Suprapubic skin (tissue), 4 donors: ENCODE data around the gene CABP1. TPM values are rescaled to one million over a fixed set of nuclear protein-coding genes. Genes with fewer than 3 reads are reported as not detected.

ENCODE experiments used
- DNase-seq, 2 donors: peaks; one replicate each; pipeline ENCODE4 v3.0.0-alpha.2; 2019; ENCODE audit warnings: low spot score in 2 of 2
- H3K27ac ChIP-seq: fragments of 200-600 bp; sonication (generic); one replicate; pipeline ENCODE4 v1.5.1; 2019
- H3K27me3 ChIP-seq: fragments of 200-600 bp; sonication (generic); one replicate; pipeline ENCODE4 v1.5.1; 2019
- H3K36me3 ChIP-seq: fragments of 200-600 bp; sonication (generic); one replicate; pipeline ENCODE4 v1.5.1; 2019
- H3K4me1 ChIP-seq: fragments of 200-600 bp; sonication (generic); one replicate; pipeline ENCODE4 v1.5.1; 2019
- H3K4me3 ChIP-seq: fragments of 200-600 bp; sonication (generic); one replicate; pipeline ENCODE4 v1.5.1; 2019; ENCODE audit warnings: mild to moderate bottlenecking
- H3K9me3 ChIP-seq: fragments of 200-600 bp; sonication (generic); one replicate; pipeline ENCODE4 v1.5.1; 2019
- EP300 ChIP-seq: sonication (generic); formaldehyde crosslinking; IDR thresholded peaks from one replicate; pipeline ENCODE4 v1.6.1; 2017; ENCODE audit warnings: antibody characterized with exemption
- POLR2A ChIP-seq, 2 donors: fragments of 450-650 bp; IDR thresholded peaks; one replicate each; pipeline ENCODE4 v1.6.1; 2017; ENCODE audit warnings: antibody characterized with exemption in 2 of 2, mild to moderate bottlenecking in 2 of 2, moderate library complexity in 2 of 2
- POLR2AphosphoS5 ChIP-seq, 3 donors: sonication (generic); formaldehyde crosslinking; IDR thresholded peaks; one replicate each; pipeline ENCODE4 v1.6.1; 2017; ENCODE audit warnings: antibody characterized with exemption in 3 of 3
- WGBS: methylation state at CpG from one replicate; pipeline ENCODE4 v1.1.5; 2018; 5-methylcytosine and 5-hydroxymethylcytosine counted together
- total RNA-seq, 4 donors: library from RNA; depleted of rRNA; stranded (reverse); fragments of >200 nt; gene quantifications; one replicate each; pipeline ENCODE4 v1.1.0, GENCODE V29; 2016
- TF ChIP-seq, protein P1 (sequence below), 2 donors: fragments of 200-600 bp in 1 of 2; fragments of 450-650 bp in 1 of 2; sonication (generic) in 1 of 2; IDR thresholded peaks; one replicate each; pipeline ENCODE4 v1.5.1; 2016 to 2019; ENCODE audit warnings: antibody characterized with exemption in 2 of 2, mild to moderate bottlenecking in 1 of 2, moderate library complexity in 1 of 2

Gene CABP1
- total RNA-seq: under 1 TPM in 3 of 4 donors, not detected in 1; 0.19 to 0.56 (median 0.47) TPM

DNA sequence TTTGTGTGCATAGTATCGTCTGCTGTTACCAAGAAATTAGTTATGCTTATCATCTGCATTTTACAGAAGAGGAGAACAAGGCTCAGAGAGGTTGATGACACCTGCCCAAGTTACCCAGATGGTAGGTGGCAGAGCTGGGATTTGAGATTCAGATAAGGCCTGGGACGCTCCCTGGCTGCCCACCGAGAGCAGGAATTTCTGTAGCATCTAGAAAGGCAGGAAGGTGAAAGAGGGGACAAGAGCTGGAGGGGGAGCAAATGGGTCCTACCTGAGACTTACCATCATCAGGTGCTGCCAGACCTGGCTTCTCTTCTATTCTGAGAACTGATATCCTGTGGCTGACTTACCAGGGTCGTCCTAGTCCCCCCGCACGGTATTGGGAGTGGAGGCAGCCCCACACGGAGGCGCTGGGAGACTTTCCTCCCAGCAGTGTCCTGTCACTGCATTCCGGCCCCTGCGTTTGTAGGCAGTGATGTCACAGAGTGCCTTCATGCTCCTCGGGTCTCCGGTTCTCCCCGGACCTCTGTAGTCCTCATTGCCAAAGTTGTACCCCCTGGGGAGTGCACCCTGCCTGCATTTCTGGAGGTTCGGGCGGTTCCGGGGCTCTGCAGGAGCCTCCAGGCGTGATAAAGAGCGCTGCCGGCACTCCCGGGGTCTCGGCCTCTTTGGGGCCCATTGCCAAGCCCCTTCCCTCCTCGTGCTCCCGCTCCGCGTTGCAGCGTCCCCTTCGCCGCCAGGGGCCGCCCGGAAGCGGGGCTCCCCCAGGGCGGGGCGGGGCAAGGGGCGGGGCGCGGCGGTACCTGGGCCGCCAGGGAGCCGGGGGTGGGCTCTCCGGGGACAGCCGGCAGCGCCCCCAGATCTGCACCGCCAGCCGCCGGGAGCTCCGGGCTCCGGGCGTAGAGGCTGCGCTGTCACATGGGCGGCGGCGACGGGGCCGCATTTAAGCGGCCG is at the start of gene CABP1:
Gene CABP1 (plus strand): TSS at position 856 of the 951 bp plus-strand sequence. CDS start 60 bp downstream, at position 916.
- DNase-seq: no peak
- Histone ChIP-seq H3K27me3 (peaks cover 64% of the 10 kb centered on the region), H3K4me1 (peaks cover 15% of the 10 kb centered on the region), H3K36me3 (no peaks in the 10 kb centered on the region), H3K9me3 (no peaks in the 10 kb centered on the region), H3K4me3 (peak within 1 kb of the TSS; percentile 60), H3K27ac (no peak within 1 kb of the TSS)
- 41% methylated on average over 7 of the region's 56 CpGs for WGBS
- TF ChIP-seq POLR2AphosphoS5 (IDR thresholded peaks at IDR 0.05): no peak
- TF ChIP-seq, protein P1, sequence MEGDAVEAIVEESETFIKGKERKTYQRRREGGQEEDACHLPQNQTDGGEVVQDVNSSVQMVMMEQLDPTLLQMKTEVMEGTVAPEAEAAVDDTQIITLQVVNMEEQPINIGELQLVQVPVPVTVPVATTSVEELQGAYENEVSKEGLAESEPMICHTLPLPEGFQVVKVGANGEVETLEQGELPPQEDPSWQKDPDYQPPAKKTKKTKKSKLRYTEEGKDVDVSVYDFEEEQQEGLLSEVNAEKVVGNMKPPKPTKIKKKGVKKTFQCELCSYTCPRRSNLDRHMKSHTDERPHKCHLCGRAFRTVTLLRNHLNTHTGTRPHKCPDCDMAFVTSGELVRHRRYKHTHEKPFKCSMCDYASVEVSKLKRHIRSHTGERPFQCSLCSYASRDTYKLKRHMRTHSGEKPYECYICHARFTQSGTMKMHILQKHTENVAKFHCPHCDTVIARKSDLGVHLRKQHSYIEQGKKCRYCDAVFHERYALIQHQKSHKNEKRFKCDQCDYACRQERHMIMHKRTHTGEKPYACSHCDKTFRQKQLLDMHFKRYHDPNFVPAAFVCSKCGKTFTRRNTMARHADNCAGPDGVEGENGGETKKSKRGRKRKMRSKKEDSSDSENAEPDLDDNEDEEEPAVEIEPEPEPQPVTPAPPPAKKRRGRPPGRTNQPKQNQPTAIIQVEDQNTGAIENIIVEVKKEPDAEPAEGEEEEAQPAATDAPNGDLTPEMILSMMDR (IDR thresholded peaks at IDR 0.05): peak in 1 of 2 donors; percentile 13

DNA sequence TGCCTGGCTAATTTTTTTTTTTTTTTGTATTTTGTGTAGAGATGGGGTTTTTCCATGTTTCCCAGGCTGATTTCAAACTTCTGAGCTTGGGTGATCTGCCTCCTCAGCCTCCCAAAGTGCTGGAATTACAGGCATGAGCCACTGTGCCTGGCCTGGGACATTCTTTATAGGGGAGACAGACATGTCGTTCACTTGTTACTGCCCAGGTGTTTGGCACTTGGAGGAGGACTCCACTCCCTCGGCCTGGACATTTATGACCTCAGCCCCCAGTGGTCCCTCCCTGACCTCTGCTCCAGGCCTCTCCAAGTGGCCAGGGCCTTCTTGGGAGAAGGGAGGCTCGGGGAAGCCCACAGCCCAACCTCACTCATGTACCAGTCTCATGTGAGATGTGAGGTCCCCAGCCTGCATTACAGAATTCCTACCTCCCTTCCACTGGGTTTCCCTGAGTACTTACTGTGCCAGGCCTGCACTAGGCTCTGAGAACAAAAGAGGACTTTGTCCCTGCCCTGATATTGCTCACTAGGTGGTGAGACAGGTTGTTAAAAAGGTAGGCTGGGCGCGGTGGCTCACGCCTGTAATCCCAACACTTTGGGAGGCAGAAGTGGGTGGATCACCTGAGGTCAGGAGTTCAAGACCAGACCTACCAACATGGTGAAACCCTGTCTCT is 49.6 kb upstream of the CABP1 start:
- TF ChIP-seq EP300 (no peak), POLR2AphosphoS5 (IDR thresholded peaks at IDR 0.05) (no peak), POLR2A (IDR thresholded peaks at IDR 0.05) (no peak)
- TF ChIP-seq, protein P1 (IDR thresholded peaks at IDR 0.05): no peak
- 86% methylated on average over 6 of the region's 6 CpGs for WGBS
- DNase-seq: no peak
- Histone ChIP-seq H3K27ac (no peak overlapping the region), H3K36me3 (no peaks in the 10 kb centered on the region), H3K4me3 (no peak overlapping the region), H3K9me3 (no peaks in the 10 kb centered on the region), H3K4me1 (no peaks in the 10 kb centered on the region), H3K27me3 (no peaks in the 10 kb centered on the region)

DNA sequence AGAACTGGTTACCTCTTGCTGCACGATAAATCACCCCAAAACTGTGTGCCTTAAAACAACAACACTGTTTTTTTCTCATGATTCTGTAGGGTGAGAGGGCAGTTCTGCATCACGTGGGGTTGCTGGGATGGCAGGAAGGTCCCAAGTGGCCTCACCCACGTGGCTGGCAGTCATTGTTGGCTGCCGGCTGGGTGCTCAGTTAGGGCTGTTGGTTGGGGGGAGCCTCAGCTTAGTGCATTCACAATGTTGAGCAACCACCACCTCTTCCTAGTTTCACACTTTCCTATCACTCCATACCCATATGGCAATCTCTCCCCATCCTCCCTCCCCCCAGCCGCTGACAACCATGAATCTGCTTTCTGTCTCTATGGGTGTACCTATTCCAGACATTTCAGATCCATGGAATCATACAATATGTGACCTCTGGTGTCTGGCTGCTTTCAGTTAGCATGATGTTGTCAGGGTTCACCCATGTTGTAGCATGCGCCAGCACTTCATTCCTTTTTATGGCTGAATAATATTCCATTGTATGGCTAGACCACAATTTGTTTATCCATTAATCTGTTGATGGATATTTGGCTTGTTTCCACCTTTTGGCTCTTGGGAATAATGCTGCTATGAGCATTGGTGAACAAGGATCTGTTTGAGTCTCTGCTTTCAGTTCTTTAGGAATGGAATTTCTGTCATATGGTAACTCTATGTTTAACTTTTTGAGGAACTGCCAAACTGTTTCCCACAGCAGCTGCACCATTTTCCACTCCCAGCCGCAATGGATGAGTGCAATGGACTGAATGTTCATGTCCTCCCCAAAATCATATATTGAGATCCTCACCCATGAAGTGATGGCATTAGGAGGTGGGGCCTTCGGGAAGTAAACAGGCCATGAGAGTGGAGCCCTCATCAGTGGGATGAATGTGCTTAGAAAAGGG is 48.0 kb upstream of the CABP1 start:
- peaks cover 2% of the 10 kb centered on the region for H3K27me3 ChIP-seq
- no peaks in the 10 kb centered on the region for H3K36me3 ChIP-seq
- no peak overlapping the region for H3K27ac ChIP-seq
- no peaks in the 10 kb centered on the region for H3K4me1 ChIP-seq
- 71% methylated on average over 8 of the region's 8 CpGs for WGBS
- no peak for DNase-seq
- TF ChIP-seq POLR2A (IDR thresholded peaks at IDR 0.05) (no peak), EP300 (no peak), POLR2AphosphoS5 (IDR thresholded peaks at IDR 0.05) (no peak)
- TF ChIP-seq, protein P1 (IDR thresholded peaks at IDR 0.05): no peak
- H3K9me3 ChIP-seq: no peaks in the 10 kb centered on the region
- H3K4me3 ChIP-seq: no peak overlapping the region

DNA sequence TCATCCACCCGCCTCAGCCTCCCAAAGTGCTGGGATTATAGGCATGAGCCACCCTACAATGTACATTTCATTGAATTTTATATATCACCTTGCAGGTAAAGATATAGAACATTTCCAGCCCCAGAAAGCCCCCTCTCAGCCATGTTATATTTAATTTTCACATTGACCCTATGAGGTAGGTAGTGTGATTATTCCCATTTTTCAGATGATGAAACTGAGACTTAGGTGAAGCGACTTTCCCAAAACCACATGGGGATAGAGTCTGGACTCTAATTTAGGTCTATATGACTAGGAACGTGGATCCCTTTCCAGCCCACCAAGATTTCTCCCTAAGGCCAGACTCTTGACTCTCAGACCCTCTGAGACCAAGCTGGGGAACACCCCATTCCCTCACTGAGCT is 43.5 kb upstream of the CABP1 start:
- Histone ChIP-seq H3K4me3 (no peak overlapping the region), H3K4me1 (peaks cover 7% of the 10 kb centered on the region), H3K36me3 (no peaks in the 10 kb centered on the region), H3K27ac (no peak overlapping the region), H3K9me3 (no peaks in the 10 kb centered on the region), H3K27me3 (peaks cover 5% of the 10 kb centered on the region)
- 92% methylated on average over 3 of the region's 3 CpGs for WGBS
- TF ChIP-seq, protein P1 (IDR thresholded peaks at IDR 0.05): no peak
- TF ChIP-seq EP300: no peak
- TF ChIP-seq POLR2A (IDR thresholded peaks at IDR 0.05): no peak
- TF ChIP-seq POLR2AphosphoS5 (IDR thresholded peaks at IDR 0.05): no peak
- no peak for DNase-seq
